ENCODE results near the gene MTO1.

- TF ChIP-seq POLR2AphosphoS5 (IDR thresholded peaks at IDR 0.05; ENCODE audit: low read depth, low read length) (no peak), POLR2A (IDR thresholded peaks at IDR 0.05; ENCODE audit: low read depth, low read length) (no peak)
These were observed 85.5 kb downstream of the MTO1 start for GRCh38 chr6:73547036-73547435.

Measured in GM12892 (cell line).